ENCODE results near the gene TRMT1.

DNA sequence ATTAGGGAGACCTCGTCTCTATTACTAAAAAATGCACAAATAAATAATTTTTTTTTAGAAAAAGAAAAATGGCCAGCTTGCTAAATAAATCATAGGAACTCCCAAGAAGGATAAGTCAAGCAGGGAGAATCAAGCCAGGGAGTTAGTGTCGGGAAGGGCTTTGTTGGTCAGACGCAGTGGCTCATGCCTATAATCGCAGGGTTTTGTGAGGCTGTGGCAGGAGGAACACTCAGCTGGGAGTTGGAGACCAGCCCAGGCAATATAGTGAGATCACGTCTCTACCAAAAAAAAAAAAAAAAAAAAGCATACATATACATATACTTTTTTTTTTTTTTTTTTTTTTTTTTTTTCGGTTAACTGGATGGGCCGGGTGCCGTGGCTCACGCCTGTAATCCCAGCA is 10.5 kb upstream of the TRMT1 start:
- TF ChIP-seq POLR2AphosphoS5 (IDR thresholded peaks at IDR 0.05; ENCODE audit: low read depth) (no peak), ZNF331 (CRISPR knock-in tag; IDR thresholded peaks at IDR 0.05; ENCODE audit: low read depth) (no peak), CTCF (conservative IDR thresholded peaks at IDR 0.05; ENCODE audit: low read depth in 2 of 2) (no peak), EZH2 (IDR thresholded peaks at IDR 0.05; ENCODE audit: low read depth, unreplicated experiment) (no peak), ZNF114 (CRISPR knock-in tag; IDR thresholded peaks at IDR 0.05) (no peak), REST (IDR thresholded peaks at IDR 0.05; ENCODE audit: unreplicated experiment) (no peak), NANOG (IDR thresholded peaks at IDR 0.05; ENCODE audit: borderline replicate concordance) (no peak), STAT1 (IDR thresholded peaks at IDR 0.05; ENCODE audit: unreplicated experiment) (no peak), CREB1 (CRISPR knock-in tag; IDR thresholded peaks at IDR 0.05; ENCODE audit: low read depth) (no peak), EZH2phosphoT487 (IDR thresholded peaks at IDR 0.05; ENCODE audit: unreplicated experiment) (no peak), JUNB (IDR thresholded peaks at IDR 0.05; ENCODE audit: unreplicated experiment) (no peak), ETS1 (IDR thresholded peaks at IDR 0.05) (no peak)
- TF ChIP-seq, protein P1, sequence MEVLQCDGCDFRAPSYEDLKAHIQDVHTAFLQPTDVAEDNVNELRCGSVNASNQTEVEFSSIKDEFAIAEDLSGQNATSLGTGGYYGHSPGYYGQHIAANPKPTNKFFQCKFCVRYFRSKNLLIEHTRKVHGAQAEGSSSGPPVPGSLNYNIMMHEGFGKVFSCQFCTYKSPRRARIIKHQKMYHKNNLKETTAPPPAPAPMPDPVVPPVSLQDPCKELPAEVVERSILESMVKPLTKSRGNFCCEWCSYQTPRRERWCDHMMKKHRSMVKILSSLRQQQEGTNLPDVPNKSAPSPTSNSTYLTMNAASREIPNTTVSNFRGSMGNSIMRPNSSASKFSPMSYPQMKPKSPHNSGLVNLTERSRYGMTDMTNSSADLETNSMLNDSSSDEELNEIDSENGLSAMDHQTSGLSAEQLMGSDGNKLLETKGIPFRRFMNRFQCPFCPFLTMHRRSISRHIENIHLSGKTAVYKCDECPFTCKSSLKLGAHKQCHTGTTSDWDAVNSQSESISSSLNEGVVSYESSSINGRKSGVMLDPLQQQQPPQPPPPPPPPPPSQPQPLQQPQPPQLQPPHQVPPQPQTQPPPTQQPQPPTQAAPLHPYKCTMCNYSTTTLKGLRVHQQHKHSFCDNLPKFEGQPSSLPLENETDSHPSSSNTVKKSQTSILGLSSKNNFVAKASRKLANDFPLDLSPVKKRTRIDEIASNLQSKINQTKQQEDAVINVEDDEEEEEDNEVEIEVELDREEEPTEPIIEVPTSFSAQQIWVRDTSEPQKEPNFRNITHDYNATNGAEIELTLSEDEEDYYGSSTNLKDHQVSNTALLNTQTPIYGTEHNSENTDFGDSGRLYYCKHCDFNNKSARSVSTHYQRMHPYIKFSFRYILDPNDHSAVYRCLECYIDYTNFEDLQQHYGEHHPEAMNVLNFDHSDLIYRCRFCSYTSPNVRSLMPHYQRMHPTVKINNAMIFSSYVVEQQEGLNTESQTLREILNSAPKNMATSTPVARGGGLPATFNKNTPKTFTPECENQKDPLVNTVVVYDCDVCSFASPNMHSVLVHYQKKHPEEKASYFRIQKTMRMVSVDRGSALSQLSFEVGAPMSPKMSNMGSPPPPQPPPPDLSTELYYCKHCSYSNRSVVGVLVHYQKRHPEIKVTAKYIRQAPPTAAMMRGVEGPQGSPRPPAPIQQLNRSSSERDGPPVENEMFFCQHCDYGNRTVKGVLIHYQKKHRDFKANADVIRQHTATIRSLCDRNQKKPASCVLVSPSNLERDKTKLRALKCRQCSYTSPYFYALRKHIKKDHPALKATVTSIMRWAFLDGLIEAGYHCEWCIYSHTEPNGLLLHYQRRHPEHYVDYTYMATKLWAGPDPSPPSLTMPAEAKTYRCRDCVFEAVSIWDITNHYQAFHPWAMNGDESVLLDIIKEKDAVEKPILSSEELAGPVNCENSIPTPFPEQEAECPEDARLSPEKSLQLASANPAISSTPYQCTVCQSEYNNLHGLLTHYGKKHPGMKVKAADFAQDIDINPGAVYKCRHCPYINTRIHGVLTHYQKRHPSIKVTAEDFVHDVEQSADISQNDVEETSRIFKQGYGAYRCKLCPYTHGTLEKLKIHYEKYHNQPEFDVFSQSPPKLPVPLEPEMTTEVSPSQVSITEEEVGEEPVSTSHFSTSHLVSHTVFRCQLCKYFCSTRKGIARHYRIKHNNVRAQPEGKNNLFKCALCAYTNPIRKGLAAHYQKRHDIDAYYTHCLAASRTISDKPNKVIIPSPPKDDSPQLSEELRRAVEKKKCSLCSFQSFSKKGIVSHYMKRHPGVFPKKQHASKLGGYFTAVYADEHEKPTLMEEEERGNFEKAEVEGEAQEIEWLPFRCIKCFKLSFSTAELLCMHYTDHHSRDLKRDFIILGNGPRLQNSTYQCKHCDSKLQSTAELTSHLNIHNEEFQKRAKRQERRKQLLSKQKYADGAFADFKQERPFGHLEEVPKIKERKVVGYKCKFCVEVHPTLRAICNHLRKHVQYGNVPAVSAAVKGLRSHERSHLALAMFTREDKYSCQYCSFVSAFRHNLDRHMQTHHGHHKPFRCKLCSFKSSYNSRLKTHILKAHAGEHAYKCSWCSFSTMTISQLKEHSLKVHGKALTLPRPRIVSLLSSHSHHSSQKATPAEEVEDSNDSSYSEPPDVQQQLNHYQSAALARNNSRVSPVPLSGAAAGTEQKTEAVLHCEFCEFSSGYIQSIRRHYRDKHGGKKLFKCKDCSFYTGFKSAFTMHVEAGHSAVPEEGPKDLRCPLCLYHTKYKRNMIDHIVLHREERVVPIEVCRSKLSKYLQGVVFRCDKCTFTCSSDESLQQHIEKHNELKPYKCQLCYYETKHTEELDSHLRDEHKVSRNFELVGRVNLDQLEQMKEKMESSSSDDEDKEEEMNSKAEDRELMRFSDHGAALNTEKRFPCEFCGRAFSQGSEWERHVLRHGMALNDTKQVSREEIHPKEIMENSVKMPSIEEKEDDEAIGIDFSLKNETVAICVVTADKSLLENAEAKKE (CRISPR knock-in tag; IDR thresholded peaks at IDR 0.05) = no peak

Data from GM23338 (cell line).